A549 (cell line): ENCODE measurements around the gene THBS1. TPM values are rescaled to one million over a fixed set of nuclear protein-coding genes. Genes with fewer than 3 reads are reported as not detected.

Source experiments
- ATAC-seq, 2 experiments: fragments of 200-7000 bp in 1 of 2; fragments of >200 bp in 1 of 2; cut with Nextera tagmentation in 1 of 2; cut with Tn5 transposase in 1 of 2; 3 replicates each; pipeline versions ENCODE4 v1.8.0 to v1.9.1; 2018 to 2020; ENCODE audit warnings: mild to moderate bottlenecking in 1 of 2, moderate library complexity in 1 of 2
- CTCF ChIA-PET: fragments of 300-600 bp; sonication (Branson Sonifier 250); formaldehyde crosslinking; extraction: SDS; loops from one replicate; lab custom pipeline; 2021; ENCODE audit warnings: antibody characterized with exemption, inconsistent platforms; lab: Yijun Ruan, JAX
- POLR2A ChIA-PET: fragments of 350-600 bp; formaldehyde crosslinking; extraction: SDS; loops from one replicate; lab custom pipeline; 2021; ENCODE audit warnings: antibody characterized with exemption, inconsistent platforms; lab: Yijun Ruan, JAX
- DNase-seq, 2 experiments: peaks; one replicate each; pipeline versions ENCODE4 v3.0.0 to v3.0.0-alpha.2; 2011 to 2016; ENCODE audit warnings: low read depth in 1 of 2, low spot score in 1 of 2
- FAIRE-seq: peaks from 2 replicates; lab custom pipeline; 2011; peaks lifted over from hg19 to GRCh38; lab: Jason Lieb, UNC
- H3K27ac ChIP-seq, 2 experiments: fragments of >200 bp; sonication (Bioruptor Twin); formaldehyde crosslinking; 3 replicates each; pipeline ENCODE4 v1.5.1; 2016 to 2017
- H3K4me1 ChIP-seq: fragments of >200 bp; sonication (Bioruptor Twin); formaldehyde crosslinking; 3 replicates; pipeline ENCODE4 v1.6.1; 2016
- H3K4me2 ChIP-seq: fragments of >200 bp; sonication (Bioruptor Twin); formaldehyde crosslinking; 3 replicates; pipeline ENCODE4 v1.6.1; 2016
- H3K4me3 ChIP-seq: fragments of >200 bp; sonication (Bioruptor Twin); formaldehyde crosslinking; 3 replicates; pipeline ENCODE4 v1.5.1; 2016
- H3K9me3 ChIP-seq: fragments of >200 bp; sonication (Bioruptor Twin); formaldehyde crosslinking; 3 replicates; pipeline ENCODE4 v1.6.1; 2016
- BCL3 ChIP-seq: fragments of >200 bp; sonication (Bioruptor Twin); formaldehyde crosslinking; IDR thresholded peaks from 3 replicates; pipeline ENCODE4 v1.6.1; 2016
- CEBPB ChIP-seq, 2 experiments: fragments of >200 bp in 1 of 2; sonication (Bioruptor Twin) in 1 of 2; formaldehyde crosslinking in 1 of 2; IDR thresholded peaks; 2 replicates each; pipeline ENCODE4 v1.6.1; 2012 to 2016
- CHD2 ChIP-seq: fragments of 150-350 bp; IDR thresholded peaks from 2 replicates; pipeline ENCODE4 v1.6.1; 2014; ENCODE audit warnings: low read length; ENCODE audit not compliant: partially characterized antibody
- E2F6 ChIP-seq: IDR thresholded peaks from 2 replicates; pipeline ENCODE4 v1.6.1; 2012; ENCODE audit warnings: low read depth, borderline replicate concordance
- ELK1 ChIP-seq: fragments of 150-350 bp; IDR thresholded peaks from 2 replicates; pipeline ENCODE4 v1.6.1; 2014; ENCODE audit warnings: low read depth, mild to moderate bottlenecking, low read length
- FOSL2 ChIP-seq, 2 experiments: fragments of 450-650 bp in 1 of 2; fragments of >200 bp in 1 of 2; sonication (Bioruptor Twin) in 1 of 2; formaldehyde crosslinking; IDR thresholded peaks; 2 replicates each; pipeline versions ENCODE4 v1.5.0 to v1.6.1; 2016 to 2020; ENCODE audit warnings: mild to moderate bottlenecking in 1 of 2, moderate library complexity in 1 of 2
- FOXS1 ChIP-seq: fragments of 250-450 bp; sonication (Bioruptor Pico); IDR thresholded peaks from 2 replicates; pipeline ENCODE4 v1.5.0; 2020; ENCODE audit warnings: mild to moderate bottlenecking, moderate library complexity
- HEYL ChIP-seq: fragments of 250-450 bp; sonication (Bioruptor Pico); IDR thresholded peaks from 2 replicates; pipeline ENCODE4 v1.8.0; 2021; ENCODE audit warnings: mild to moderate bottlenecking, moderate library complexity
- HOXA7 ChIP-seq: fragments of 250-450 bp; sonication (Bioruptor Pico); IDR thresholded peaks from 2 replicates; pipeline ENCODE4 v1.5.0; 2020; ENCODE audit warnings: mild to moderate bottlenecking, moderate library complexity
- HOXB13 ChIP-seq: fragments of 250-450 bp; sonication (Bioruptor Pico); IDR thresholded peaks from 2 replicates; pipeline ENCODE4 v1.5.0; 2020; ENCODE audit warnings: low read depth, mild to moderate bottlenecking, moderate library complexity
- HOXB5 ChIP-seq: fragments of 250-450 bp; sonication (Bioruptor Pico); IDR thresholded peaks from 2 replicates; pipeline ENCODE4 v1.5.0; 2020; ENCODE audit warnings: mild to moderate bottlenecking, moderate library complexity
- JUNB ChIP-seq: fragments of >200 bp; sonication (Bioruptor Twin); formaldehyde crosslinking; IDR thresholded peaks from 2 replicates; pipeline ENCODE4 v1.6.1; 2016
- NFE2L2 ChIP-seq: fragments of 150-350 bp; conservative IDR thresholded peaks from 2 replicates; pipeline ENCODE4 v1.6.1; 2014; ENCODE audit warnings: low read length
- NPAS2 ChIP-seq: fragments of 250-450 bp; sonication (Bioruptor Pico); IDR thresholded peaks from 2 replicates; pipeline ENCODE4 v1.8.0; 2022; ENCODE audit warnings: mild to moderate bottlenecking, moderate library complexity, borderline replicate concordance
- PHF8 ChIP-seq: fragments of 200-600 bp; sonication (generic); IDR thresholded peaks from 2 replicates; pipeline ENCODE4 v1.6.1; 2016; ENCODE audit warnings: low read depth, mild to moderate bottlenecking, antibody characterized with exemption, moderate library complexity, borderline replicate concordance
- POLR2AphosphoS2 ChIP-seq: conservative IDR thresholded peaks from 2 replicates; pipeline ENCODE4 v1.6.1; 2012; ENCODE audit warnings: low read length, improper control_type of control experiment, inconsistent platforms
- RARB ChIP-seq: fragments of 250-450 bp; sonication (Bioruptor Pico); IDR thresholded peaks from 2 replicates; pipeline ENCODE4 v1.8.0; 2021; ENCODE audit warnings: mild to moderate bottlenecking, moderate library complexity
- RCOR1 ChIP-seq: fragments of 150-350 bp; IDR thresholded peaks from 2 replicates; pipeline ENCODE4 v1.6.1; 2014; ENCODE audit warnings: antibody characterized with exemption, low read length, low read depth
- REST ChIP-seq: fragments of 200-600 bp; sonication (generic); IDR thresholded peaks from 2 replicates; pipeline ENCODE4 v1.6.1; 2016; ENCODE audit warnings: antibody characterized with exemption, mild to moderate bottlenecking, moderate library complexity
- RFX5 ChIP-seq: fragments of 450-650 bp; IDR thresholded peaks from 2 replicates; pipeline ENCODE4 v1.7.1; 2014; ENCODE audit warnings: antibody characterized with exemption, mild to moderate bottlenecking, moderate library complexity
- SMC3 ChIP-seq: fragments of >200 bp; sonication (Bioruptor Twin); formaldehyde crosslinking; IDR thresholded peaks from 3 replicates; pipeline ENCODE4 v1.6.1; 2018; ENCODE audit warnings: inconsistent platforms
- TFCP2L1 ChIP-seq: fragments of 250-450 bp; sonication (Bioruptor Pico); IDR thresholded peaks from 2 replicates; pipeline ENCODE4 v1.5.0; 2021; ENCODE audit warnings: mild to moderate bottlenecking
- TP53 ChIP-seq: fragments of 250-450 bp; sonication (Bioruptor Pico); IDR thresholded peaks from 2 replicates; pipeline ENCODE4 v1.5.0; 2021; ENCODE audit warnings: mild to moderate bottlenecking, moderate library complexity
- ZFP36 ChIP-seq: fragments of 450-650 bp; IDR thresholded peaks from 2 replicates; pipeline ENCODE4 v1.6.1; 2014; ENCODE audit warnings: borderline replicate concordance; ENCODE audit not compliant: partially characterized antibody
- WGBS: methylation state at CpG from one replicate; pipeline ENCODE4 v1.1.6; 2017; ENCODE audit errors: missing lambda C conversion rate; 5-methylcytosine and 5-hydroxymethylcytosine counted together
- polyA plus RNA-seq, 4 experiments: library from polyadenylated mRNA; depleted of rRNA in 3 of 4; stranded (reverse); fragments of >200 nt; fragmentation: RNase III in 1 of 4; extraction: RNeasy Plus Mini Kit Qiagen cat#74134 plus additional on column Dnase treatment in 1 of 4; gene quantifications; 2 replicates in 3 of 4; 3 replicates in 1 of 4; pipeline ENCODE4 v1.2.3, GENCODE V29; 2011 to 2017

THBS1 gene
- polyA plus RNA-seq, 2 of the 4 experiments (the other 2 are of a cell fraction) = 46.8 to 54.9 TPM

GRCh38 chr15:39535466-39535865 lies 45.4 kb upstream of the THBS1 start:
- Histone ChIP-seq H3K4me3 (no peak overlapping the region), H3K4me2 (no peak overlapping the region), H3K4me1 (no peaks in the 10 kb centered on the region), H3K27ac (no peak overlapping the region), H3K9me3 (no peaks in the 10 kb centered on the region)
- 73% methylated on average over 7 of the region's 10 CpGs for WGBS
- TF ChIP-seq HOXB13 (CRISPR knock-in tag) = no peak
- no peak for TF ChIP-seq SMC3
- no peak for TF ChIP-seq CHD2
- no peak for TF ChIP-seq POLR2AphosphoS2
- no peak for TF ChIP-seq TP53 (CRISPR knock-in tag)
- TF ChIP-seq RARB (CRISPR knock-in tag) = no peak
- TF ChIP-seq REST = no peak
- no peak for TF ChIP-seq RCOR1
- no peak for TF ChIP-seq FOXS1
- no peak for TF ChIP-seq HEYL (CRISPR knock-in tag)
- no peak for TF ChIP-seq E2F6
- no peak for TF ChIP-seq ZFP36
- no peak for TF ChIP-seq JUNB
- no peak for TF ChIP-seq RFX5
- TF ChIP-seq PHF8 = no peak
- TF ChIP-seq NFE2L2 = no peak
- no peak for TF ChIP-seq NPAS2 (CRISPR knock-in tag)
- TF ChIP-seq HOXB5 (CRISPR knock-in tag) = no peak
- no peak for TF ChIP-seq FOSL2 (IDR thresholded peaks at IDR 0.05)
- no peak for TF ChIP-seq FOSL2 (CRISPR knock-in tag; IDR thresholded peaks at IDR 0.05)
- no peak for DNase-seq
- no peak for FAIRE-seq
- no peak for ATAC-seq
- CTCF ChIA-PET = no interaction called here
- POLR2A ChIA-PET = no interaction called here

- FAIRE-seq (no peak), ATAC-seq (no peak), DNase-seq (no peak)
- 72% methylated on average over 3 of the region's 3 CpGs for WGBS
- Histone ChIP-seq H3K27ac (no peak overlapping the region), H3K4me1 (no peaks in the 10 kb centered on the region), H3K9me3 (no peaks in the 10 kb centered on the region), H3K4me2 (no peak overlapping the region), H3K4me3 (no peak overlapping the region)
- ChIA-PET POLR2A (no interaction called here), CTCF (no interaction called here)
- TF ChIP-seq BCL3 = no peak
- no peak for TF ChIP-seq CEBPB (IDR thresholded peaks at IDR 0.05)
- no peak for TF ChIP-seq ELK1
- TF ChIP-seq HOXA7 (CRISPR knock-in tag) = no peak
- no peak for TF ChIP-seq TP53 (CRISPR knock-in tag)
- TF ChIP-seq REST = no peak
- TF ChIP-seq TFCP2L1 = no peak
Observed at GRCh38 chr15:39538936-39539335, 41.9 kb upstream of the THBS1 start.
